GM21528 (cell line): Measurements from ENCODE around the gene MRPL53.

Source experiments
- ATAC-seq: cut with Tn5 transposase; IDR thresholded peaks from one replicate; pipeline ENCODE4 v1.9.1; 2021; ENCODE audit warnings: mild to moderate bottlenecking, moderate library complexity; ENCODE audit not compliant: unreplicated experiment, low FRiP score

Gene MRPL53

DNA sequence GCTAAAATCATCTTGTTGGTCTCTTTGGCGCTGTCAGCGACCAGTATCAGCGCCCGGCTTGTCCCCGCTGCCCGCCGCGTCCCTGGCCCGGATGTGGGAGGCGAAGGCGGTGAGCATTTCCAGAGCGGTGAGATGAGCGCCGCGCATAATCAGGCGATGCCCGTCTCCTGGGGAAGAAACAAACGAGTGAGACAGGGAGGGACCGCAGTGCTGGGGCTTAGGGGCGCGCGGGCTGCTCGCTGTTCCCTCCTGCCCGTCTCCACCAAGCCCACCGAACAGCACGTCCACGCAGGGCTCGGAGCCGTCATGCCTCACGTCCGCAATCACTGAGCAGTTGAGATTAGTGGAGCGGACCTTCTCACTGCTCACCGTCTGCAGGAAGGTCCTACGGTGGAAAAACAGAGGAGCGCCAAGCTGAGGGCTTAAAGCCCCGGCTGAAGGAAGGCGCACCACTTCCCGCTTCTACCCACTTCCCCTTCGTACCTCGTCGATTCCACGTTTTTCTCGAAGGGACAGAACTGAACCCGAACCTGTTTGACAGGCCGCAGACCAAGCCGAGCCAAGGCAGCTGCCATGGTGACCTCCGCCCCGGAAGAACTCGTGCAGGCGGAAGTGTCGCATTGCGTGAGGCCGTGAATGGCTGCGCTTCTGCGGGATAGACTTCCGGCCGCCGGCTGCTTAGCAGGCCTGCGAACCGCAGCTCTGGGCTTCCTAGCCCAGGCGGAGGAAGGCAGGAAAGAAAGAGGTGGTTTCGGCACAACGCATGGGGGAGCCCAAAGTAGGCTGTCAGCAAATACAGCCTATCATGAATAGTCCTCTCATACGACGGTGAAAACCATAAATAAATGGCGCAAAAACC lies at the start of gene MRPL53:
Gene MRPL53, minus strand, starts transcription at position 595 of the 859 bp plus-strand sequence. Its CDS starts 20 bp downstream, at position 575.
- peak; percentile 81 for ATAC-seq

DNA sequence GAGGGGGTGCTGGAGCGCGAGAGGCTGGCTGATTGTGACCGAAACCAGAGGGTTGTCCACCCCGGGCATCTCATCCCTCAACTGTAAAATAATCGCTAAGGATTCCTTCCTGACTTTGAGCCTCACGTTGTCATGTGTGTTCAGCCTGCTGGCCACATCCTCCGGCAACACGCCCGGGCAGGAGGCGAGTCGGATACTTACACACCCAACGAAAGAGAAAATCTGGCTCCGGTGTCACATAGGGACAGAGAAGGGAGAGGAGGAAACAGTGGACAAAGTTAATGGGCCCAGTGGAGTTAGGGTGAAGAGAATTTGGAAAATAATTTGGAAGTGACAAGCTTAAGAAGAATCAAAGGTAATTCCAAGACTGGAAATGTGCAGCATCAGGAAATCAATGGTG lies 44.2 kb upstream of the MRPL53 start:
- ATAC-seq = no peak

DNA sequence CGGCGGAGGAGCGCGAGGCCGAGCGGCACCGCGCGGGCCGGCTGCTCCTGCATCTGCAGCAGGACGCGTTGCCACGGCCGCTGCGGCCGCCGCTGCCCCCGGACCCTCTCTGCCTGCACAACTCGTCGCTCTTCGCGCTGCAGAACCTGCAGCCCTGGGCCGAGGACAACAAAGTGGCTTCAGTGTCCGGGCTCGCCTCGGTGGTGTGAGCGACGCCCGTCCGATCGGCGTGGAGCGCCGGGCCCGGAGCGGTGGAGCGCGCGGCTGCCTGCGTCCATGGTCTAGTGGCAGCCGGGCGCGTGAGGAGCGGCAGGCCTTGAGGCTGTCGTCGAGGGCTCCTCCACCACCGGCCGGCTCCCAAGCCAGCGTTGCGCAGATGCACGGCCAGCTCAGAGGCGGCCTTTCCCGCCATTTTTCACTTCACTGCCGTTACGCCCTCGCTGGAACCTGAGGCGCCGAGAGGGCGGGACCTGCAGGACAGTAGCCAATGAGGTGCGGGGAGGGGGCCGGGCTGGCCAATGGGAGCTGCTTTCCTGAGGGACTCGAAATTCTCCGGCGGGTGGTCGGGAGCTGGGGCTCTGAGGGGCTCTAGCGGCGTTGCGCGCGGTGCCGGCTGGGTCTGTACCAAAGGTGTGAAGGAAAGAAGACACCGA lies 43.6 kb upstream of the MRPL53 start:
- ATAC-seq = no peak

DNA sequence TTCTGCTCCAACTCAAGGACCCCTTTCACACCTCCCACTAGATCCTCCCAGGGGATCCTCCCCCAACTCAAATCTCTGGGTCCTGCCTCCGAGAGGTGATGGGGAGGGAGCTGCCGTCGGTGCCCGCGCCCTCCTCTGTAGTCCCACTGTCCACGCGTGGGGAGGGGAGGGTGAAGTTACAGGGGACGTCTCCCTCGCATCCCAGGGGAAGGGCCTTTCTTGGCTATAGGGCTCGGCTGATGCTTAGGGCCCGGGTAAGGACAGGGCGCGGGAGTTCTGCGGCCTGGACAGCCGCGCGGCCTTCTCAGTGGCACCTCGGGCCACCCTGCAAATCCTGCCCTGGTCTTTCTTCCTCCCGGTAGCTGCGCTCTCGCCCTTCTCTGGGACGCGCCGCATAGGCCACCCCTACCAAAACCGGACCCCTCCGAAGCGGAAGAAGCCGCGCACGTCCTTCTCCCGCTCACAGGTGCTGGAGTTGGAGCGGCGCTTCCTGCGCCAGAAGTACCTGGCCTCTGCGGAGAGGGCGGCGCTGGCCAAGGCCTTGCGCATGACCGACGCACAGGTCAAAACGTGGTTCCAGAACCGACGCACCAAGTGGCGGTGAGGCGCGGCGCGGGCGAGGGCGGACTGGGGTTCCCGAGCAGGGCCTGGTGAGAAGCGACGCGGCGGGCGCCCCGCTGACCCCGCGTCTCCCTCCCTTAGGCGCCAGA lies 42.9 kb upstream of the MRPL53 start:
- ATAC-seq = no peak

DNA sequence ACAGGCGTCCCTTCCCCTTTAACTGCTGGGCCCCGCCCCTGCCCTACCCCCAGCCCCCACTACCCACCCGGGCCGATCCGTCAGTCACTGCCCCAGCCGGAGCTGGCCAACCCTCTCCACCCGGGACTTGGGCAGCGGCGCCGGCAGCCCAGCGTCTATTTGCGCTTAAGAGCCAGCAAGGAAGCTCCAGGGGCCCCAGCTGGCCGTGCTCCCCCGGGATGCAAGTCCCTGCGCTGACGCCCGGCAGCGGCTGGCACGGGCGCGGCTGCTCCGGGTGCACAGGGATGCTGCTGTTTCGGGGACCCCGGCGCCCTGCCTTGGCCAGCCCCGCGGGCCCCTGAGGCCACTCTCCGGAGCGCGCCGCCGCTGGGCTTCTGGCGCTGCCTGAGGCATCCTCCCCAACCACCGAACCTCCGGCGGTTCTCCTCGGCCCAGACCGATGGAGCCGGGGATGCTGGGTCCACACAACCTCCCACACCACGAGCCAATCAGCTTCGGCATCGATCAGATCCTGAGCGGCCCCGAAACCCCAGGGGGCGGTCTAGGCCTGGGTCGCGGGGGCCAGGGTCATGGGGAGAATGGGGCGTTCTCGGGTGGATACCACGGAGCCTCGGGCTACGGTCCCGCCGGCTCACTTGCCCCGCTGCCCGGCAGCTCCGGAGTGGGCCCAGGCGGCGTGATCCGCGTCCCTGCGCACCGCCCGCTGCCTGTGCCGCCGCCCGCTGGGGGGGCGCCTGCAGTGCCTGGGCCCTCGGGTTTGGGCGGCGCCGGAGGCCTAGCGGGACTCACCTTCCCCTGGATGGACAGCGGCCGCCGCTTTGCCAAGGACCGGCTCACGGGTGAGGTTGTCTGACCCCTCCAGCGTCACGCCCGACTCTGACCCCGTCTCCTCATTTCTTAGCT lies 42.1 kb upstream of the MRPL53 start, which contains the start of gene TLX2:
Gene TLX2, plus strand, starts transcription at position 83 of the 903 bp plus-strand sequence. Its CDS starts 357 bp downstream, at position 440.
- ATAC-seq = no peak

DNA sequence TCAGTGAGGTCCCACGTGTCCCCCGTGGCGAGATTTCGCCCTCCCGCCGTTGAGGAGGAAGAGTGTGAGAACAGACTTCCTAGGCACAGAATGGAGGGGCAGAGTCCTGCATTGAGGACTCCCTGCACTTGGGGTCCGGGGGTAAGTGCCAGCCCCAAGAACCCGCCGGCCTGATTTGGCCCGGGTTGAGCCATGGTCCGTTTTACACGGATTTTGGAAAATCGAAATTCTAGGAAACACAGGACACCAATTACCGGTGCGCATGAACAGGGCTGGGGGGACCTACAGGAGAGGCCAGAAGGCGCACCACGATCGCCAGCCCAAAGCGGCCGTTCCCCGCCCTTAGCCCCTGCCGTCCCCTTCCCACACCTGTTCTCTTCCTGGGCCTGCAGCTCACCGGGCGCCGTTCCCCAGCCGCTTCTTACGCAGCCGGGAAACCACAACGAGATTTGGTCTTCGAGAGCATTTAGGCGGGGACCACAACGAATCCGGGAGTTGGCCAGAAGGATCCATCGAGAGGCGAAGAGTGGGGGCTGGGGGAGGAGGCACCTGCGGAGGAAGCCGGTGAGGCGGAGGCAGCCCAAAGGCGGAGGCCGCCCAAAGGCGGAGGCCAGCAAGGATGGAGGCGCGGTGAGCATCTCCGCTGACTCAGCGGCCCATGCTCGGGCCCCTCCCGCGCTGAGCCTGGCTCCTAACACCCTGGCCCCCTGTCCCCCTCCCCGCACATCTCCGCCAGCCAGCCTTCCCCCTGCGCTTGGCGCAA lies 41.3 kb upstream of the MRPL53 start:
- no peak for ATAC-seq

DNA sequence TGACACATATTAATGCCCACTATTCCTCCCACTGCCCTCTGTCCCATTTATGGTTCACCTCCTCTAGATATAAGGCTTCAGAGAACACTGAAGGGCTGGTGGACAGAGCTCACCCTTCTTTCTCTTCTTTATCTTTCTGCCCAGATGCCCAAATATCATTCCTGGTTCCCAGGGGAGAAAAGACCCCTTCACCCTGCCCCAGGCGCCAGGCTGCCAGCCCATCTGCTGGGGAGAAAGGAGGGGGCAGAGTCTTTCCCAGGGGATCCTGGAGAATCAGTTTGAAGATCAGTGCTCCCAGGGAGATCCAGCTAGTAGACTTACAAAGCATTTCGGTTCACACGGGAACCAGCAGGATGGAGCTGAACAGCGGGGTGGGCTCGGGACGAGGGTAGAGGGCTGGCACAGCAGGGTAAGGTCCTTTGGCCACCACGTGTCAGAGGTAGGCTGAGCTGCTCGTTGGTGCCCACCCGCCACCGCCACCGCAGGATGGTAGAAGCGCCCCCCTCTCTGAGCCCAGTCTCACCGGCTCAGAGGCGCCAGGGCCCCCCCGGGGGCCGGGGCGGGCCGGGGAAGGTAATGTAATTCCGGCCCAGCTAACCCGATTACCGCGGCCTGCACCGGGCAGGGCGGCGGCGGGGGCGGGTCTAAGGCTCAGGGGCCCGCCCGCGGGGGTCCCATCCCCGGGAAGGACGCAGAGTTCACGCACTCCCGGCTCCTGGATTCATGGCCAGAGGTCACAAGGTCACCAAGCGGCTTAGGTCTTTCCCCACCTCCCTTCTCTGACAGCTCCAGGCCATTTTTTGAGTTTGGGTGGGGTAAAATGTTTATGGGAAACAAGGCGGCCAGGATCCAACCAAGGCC lies 40.5 kb upstream of the MRPL53 start:
- no peak for ATAC-seq

DNA sequence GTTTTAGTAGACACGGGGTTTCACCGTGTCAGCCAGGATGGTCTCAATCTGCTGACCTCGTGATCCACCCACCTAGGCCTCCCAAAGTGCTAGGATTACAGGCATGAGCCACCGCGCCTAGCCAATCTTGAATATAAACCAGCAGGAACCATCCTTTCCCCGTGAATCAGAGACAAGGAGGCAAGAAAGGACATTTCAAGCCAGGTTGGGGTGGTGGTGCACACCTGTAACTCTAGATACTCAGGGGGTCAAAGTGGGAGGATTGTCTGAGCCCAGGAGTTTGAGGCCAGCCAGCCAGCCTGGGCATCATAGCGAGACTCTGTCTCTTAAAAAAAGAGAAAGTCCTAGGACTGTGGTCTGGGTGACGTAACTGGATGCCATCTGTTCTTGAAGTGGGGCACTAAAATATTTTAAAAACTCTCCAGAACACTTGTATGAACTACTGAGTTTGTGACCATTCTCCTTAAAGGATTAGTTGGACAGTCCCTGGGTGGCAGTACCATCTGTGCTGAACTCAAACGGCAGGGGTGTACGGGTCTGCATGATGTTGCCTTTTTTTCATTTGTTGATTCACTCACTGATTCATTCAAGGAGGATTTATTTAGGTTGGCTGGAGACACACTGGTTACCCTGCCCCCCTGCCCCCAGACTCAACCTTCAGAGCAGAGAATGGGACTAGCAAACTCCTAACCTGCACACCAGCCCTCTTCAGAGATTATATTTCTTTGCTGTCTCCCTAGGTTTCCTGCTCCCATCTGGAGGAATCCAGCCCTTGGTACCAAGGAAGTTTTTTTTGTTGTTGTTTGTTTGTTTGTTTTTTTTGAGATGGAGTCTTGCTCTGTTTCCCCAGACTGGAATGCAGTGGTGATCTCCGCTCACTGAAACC lies 38.9 kb upstream of the MRPL53 start:
- ATAC-seq = no peak

DNA sequence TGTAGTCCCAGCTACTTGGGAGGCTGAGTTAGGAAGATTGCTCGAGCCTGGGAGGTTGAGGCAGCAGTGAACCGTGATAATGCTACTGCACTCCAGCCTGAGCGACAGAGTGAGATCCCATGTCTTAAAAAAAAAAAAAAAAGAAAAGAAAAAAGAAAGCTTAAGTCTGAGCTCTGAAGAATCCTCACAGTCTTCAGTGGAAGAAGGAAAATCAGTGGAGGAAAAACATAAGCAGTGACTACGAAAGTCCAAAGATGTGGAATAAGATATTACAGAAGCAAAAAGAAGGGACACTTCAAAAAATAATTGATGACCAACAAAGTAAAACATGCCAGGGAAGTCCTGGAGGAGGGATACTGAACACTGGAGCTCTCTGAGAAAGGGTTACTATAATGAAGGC lies 37.8 kb upstream of the MRPL53 start:
- ATAC-seq = no peak

DNA sequence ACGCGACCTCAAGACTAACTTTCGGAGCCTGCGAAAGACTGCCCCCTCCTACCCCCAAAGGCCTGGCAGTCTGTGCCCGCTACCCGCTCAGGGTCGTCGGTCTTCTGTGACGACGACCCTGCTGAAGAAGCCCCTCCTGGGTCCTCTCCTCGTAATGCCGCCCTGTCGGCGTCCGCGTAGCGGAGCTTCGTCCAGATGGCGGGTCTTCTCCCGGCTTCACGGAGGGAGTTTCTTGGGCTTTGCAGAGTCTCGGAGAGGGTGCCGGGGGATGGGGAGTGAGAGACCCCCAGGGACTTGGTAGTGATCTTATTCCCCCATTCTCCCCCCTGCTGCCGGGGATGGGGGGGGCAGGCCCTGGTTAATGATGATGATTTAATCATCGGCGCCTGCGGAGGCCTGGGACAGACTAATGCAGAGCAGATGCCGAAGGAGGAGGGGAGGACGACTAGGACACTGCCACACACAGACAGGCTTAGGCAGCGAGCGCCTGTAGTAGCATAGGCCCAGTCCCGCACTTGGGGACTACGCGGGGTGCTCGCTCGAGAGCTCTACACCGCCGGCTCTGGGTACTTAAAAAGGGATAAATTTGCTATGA lies 35.5 kb upstream of the MRPL53 start:
- peak; percentile 18 for ATAC-seq

DNA sequence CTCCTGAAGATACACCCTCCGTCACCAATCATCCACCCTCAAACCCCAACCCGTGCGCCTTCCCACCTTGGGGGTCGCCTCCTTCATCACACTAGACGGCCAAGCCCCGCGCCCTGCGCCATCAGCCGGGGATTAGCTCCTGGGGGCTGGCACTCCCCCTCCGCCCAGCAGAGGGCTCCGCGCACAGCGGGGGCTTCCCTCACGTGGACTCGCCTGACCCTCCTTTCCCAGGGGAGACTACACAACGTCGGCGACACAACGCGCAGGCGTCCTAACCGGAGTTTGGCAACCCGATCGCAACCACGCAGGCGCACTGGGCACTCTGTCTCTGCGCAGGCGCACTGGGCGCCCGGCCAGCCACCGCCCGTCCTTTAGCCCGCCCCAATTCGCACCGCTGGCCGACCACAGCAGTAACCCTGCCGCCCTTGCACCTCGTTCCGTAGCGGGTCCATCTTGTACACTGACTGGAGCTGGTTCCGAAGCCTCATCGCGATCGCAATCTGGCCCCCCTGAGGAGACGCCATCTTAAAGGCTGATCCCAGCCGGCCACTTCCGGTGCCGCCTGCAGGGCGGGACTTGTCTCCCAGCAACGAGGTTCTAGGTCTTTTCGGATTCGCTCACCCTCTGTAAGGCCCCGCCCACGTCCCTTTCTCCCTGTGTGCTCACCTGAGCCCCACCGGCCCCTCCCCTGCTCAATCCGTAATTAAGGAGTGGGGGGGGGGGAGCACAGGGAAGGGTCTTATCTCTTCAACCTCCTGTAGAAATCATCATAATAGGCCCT lies 34.9 kb upstream of the MRPL53 start, which contains the start of gene PCGF1:
Gene PCGF1, minus strand, starts transcription at position 551 of the 781 bp plus-strand sequence. Its CDS starts 27 bp downstream, at position 524.
- ATAC-seq = peak; percentile 90

DNA sequence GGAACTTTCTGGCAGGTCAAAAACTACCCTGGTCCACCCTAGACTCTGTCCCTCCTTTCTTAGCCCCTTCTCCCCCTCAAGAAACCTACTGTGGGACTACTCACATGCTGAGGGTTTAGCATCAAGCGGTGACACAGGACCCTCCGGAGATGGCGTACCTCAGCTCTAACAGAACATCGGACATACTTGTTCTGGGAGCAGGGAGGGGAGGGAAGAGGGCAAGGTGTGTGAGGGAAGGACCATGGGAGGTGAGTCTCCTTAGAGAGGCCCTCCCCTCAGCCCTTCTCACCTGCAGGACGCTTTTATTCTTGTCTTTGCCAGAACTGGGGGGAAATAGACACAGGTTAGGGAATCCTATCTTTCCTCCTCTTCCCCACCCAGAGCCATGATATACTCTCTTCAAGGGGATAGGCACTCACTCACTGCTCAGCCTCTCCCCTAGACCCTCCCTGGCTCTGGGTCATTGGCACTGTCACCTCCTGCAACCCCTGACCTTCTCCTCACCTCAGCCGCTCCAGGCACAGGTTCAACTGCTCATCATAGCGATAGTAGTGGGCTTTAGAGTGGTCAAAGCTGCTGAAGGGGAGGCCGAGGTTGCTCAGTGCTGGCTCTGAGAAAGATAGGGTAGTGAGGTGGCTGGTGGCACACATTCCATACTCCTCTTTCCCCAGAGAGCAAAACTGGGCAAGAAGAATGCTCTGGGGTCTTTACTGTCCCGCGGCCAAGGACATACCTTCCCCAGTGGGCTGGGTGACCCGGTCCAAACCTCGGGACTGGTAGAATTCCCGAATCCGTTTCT lies 33.2 kb upstream of the MRPL53 start:
- ATAC-seq = no peak

DNA sequence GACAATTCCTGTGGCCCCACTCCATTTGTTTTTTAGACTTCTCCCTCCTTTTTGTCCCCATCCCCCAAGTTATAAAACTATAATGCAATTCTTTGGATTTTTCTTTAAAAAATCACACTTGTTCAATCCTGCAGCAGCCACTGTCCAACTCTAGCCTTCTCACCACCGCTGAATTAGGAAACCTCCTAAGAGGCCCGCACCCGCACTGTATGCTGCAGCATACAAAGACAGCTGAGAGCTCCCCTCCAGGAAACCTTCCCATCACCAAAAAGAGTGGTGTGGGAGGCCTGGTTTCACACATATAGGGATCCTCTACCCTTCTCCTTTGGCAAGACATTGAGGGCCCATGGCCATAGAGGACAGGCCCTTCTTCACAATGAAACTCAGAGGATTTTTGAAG lies 32.1 kb upstream of the MRPL53 start:
- ATAC-seq = no peak

DNA sequence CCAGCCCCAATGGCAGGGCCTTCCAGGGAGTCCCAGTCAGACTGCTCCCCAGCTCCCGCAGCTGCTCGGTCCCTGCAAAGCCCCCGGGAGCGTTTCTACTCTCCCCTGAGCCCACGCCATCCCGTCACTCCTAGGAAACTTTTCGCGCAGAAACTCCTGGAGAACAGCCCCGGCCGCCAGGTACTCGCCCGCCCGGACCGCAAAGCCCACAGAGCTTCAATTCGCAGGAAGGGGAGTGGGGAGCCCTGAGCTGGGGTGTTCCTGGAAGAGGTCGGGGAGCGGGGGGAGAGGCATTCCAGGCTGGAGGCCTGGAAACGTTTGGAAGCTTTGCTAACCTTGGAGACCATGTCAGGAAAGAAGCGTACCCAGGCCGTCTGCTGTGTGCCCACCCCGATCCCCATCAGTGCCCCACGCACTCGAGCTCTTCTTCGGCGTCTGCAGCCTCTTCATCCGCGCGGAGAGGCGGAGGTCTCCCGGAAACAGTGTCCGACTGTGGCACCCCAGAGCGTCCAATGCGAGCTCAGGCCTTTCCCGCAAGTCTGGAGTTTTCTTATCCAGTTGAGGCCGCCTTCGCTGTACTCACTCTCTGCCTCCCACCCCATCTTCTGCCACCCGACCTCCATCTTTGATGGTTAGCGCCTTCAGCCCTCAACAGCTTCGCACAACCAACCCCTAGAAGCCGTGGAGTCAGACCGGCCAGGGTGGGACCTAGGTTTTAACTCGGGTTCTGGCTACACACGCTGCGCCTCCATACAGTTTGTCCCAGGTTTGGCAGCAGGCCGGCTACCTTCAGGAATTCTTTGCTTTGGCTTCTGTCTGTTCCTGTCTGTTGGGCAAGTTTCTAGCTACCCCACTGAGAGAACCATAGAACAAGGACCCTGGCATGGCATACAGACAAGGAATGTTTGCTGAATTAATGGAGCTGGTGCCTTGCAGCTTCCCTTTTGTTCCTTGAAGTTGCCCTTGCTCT lies 31.3 kb upstream of the MRPL53 start:
- ATAC-seq = no peak
